Measurements from ENCODE around the gene EEF2KMT.
"Not testable (repeated sequence)": the region's sequence is repeated elsewhere in the genome, so short reads cannot be mapped to it uniquely, and the experiment has no call there.

EEF2KMT gene

DNA sequence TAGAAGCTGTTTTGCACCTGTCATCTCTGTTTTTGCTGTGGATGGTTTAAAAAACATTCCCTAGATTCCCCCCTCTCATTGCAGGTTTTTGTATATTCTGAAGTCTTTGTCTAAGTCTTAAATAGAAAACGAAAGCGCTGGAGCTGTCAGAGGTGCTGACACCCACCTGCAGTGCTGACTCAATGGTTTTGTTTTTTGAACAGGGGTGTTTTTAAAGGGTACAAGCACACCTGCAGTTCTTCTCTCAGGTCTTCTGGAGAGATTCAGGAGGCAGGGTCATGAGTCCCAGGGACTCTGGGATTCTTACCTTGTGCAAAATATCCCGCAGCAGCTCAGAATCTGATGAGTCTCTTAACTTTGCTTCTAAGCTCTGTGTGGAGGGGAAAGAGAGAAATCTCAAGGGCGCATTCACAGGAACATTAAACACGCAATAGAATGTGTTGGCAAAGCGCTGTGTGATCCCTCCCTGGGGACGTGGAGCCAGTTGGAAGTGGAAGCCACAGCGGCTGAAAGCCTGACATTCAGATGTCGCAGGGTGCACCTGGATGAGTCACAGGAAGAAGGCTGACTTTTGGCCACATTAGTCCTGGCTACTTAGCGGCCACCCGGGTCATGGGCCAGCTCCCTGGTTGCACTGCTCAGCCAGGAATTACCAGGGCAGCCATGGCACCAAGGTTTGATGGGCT, 2.3 kb downstream of the EEF2KMT start:
- not testable (repeated sequence) for DNase-seq

GRCh38 chr16:5093746-5094145, 3.8 kb downstream of the EEF2KMT start:
- DNase-seq: not testable (repeated sequence)

DNA sequence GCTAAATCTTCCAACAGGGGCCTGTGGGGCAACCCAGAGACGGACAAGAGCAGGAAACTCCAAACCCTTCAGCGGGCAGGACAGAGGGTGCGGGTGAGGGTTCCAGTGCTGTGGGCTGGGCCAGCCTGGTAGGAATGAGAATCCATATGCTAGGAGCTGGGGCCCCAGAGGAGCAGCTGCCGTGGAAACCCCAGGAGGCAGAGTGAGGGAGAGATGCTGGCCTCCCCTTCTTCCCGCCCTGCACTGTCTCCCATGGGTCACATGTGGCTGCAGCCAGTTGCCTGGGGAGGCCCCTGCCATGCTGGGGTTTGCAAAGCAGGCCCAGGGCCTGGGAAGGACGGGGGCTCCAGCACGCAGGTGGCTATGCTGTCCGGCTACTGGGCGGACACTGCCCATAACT, 4.5 kb downstream of the EEF2KMT start:
- not testable (repeated sequence) for DNase-seq

DNA sequence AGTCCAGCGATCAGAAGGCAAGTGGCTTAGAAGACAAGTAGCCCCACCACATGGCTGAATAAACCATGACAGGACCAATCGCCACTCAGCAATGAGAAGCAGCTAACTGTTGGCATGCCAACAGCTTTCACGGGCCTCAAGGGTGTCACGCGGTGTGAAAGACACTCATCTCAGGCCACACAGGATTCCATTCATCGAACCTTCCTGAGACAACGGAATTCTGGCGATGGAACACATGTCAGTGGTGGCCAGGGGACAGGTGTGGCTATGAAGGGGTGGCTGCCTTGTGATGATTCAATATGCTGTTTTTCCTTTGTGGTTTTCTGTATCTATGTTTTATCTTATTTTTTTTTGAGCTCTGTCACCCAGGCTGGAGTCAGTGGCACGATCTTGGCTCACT, 7.0 kb downstream of the EEF2KMT start:
- not testable (repeated sequence) for DNase-seq

- not testable (repeated sequence) for DNase-seq
Observed at GRCh38 chr16:5089911-5090555, 7.6 kb downstream of the EEF2KMT start.

DNA sequence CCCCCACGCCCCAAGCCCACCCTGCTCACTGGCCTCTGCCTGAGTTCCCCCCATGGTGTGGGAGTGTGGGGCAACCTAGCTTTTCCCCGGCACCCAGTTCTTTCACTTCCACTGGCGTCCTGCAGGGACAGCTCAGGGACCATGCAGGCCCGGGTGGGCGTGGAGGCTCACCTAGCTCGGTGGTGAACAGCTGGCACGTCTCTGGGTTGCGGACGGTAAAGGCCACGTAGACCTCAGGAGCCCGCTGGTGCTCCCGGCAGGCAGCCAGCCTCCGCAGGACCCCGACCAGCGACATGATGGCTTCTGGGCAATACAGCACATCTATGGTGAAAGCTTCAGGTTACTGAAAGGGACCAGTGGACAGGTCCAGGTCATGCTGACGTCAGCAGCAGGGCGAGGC, 8.7 kb downstream of the EEF2KMT start:
- not testable (repeated sequence) for DNase-seq

GRCh38 chr16:5088086-5088790, 9.4 kb downstream of the EEF2KMT start:
- DNase-seq: not testable (repeated sequence)

DNA sequence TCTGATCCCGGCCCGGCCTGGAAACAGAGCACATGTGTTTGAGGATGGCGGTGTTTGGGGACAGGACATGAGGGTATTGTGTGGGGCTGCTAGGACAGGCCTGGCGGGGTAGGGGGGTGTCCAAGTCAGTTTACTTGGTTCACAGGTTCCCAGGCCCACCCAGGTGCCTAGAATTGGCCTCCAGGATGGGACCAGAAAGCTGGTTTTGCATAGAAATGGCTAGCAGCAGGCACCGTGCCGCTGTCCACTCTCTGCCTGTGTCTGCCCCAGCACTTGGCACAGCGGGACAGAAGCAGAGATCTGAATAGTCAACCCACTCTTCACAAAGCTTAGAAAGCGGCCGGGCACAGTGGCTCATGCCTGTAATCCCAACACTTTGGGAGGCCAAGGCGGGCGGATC, 11.9 kb downstream of the EEF2KMT start:
- DNase-seq: not testable (repeated sequence)

- not testable (repeated sequence) for DNase-seq
Observed at GRCh38 chr16:5084802-5085201, 12.8 kb downstream of the EEF2KMT start.

DNA sequence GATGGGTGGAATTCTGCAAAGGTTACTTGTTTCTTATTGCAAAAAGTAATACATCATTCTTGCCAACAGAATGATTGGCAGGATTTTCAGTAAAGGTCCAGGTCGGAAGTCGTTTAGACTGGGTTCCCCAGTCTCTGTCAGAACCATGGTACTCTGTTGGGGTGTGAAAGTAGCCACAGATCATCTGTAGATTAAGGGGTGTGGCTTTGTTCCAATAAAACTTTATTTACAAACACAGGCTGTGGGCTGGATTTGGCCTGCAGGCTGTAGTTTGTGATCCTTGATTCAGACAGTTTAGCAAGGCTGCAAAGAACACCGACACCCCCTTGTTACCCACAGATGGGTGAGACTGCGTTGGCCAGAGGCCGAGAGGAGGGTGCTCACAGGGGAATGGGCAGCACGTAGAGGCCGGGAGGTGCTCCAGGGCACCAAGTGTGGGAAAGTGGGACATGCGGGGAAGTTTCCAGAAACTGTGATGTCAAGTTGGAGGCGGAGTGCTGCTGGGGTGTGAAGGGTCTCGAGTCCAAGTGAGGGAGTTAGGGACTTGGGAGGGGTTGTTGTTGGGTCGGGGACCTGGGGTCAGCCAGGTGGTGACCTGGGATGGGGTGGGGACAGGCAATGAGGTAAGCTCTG, 13.4 kb downstream of the EEF2KMT start:
- DNase-seq: not testable (repeated sequence)

DNA sequence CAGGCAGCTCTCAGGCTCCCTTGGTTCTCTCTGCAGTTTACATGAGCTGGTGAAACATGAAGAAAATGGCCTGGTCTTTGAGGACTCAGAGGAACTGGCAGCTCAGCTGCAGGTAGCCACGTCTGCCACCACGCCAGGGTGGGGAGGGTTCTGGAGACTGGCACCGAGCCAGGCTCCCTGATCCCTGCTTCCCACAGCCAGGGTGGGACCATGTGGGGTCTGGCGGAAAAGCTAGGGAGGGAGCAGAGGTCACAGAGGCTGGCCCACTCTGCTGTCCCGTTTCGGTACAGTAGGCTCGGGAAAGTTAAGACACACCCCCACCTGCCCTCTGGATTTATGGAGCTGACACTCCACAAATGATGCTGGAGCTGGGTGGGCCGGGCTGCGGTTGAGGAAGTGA, 13.9 kb downstream of the EEF2KMT start:
- DNase-seq: not testable (repeated sequence)

DNA sequence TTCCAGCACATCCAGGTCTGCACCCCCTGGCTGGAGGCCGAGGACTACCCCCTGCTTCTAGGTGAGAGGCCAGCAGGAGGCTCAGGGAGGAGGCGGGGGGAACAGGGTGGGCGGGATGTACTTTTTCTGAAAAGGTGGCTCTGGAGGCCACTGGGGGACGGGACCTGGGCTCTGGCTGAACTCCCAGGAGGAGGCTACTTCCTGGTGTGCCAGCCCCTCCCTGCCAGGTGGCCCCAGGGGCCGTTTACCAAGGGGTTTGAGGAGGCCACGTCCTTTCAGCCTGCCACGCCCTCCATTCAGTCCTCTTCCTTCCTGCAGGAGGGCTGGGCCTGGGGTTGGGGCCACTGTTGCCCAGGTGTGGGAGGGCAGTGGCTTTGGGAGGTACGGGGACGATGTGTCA, 16.6 kb downstream of the EEF2KMT start:
- DNase-seq: not testable (repeated sequence)

DNA sequence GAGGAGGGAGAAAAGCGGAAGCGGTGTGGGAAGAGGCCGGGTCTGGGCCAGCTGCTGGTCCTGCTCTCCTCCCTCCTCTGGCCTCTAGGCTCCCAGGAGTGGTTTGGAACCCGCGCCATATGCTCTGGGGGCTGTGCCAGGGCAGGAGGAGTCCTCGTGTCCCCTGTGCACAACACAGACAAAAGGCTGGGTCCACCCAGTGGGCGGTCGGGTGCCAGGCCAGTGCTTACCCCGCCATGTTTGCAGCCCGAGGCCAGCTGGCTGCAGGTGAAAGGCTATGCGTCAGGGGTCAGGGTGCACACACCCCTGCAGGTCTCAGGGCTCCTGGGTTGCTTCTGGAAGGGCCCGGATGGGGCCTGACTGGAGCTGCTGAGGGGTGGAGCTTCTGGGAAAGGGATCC, 17.1 kb downstream of the EEF2KMT start:
- not testable (repeated sequence) for DNase-seq

GRCh38 chr16:5078626-5079025, 19.0 kb downstream of the EEF2KMT start:
- DNase-seq: no peak

GRCh38 chr16:5077304-5077703, 20.3 kb downstream of the EEF2KMT start:
- DNase-seq: no peak

GRCh38 chr16:5075637-5076036, 22.0 kb downstream of the EEF2KMT start:
- no peak for DNase-seq

GRCh38 chr16:5073771-5074170, 23.8 kb downstream of the EEF2KMT start:
- DNase-seq: not testable (repeated sequence)

DNA sequence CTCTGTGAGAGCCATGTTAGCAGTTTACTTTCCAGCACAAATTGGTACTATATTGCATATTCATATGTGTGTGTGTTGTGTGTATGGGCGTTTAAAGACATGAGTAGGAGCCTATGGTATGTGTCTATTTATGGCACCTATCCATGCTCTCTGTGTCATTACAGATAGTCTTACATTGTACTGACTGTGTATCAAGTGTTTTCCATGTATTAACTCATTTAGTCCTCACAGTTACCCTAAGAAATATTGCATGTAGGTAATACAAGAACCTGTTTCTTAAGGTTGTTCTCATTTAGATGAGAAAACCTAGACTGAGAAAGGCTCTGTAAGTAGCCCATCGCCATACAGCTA, 24.3 kb downstream of the EEF2KMT start:
- no peak for DNase-seq

DNA sequence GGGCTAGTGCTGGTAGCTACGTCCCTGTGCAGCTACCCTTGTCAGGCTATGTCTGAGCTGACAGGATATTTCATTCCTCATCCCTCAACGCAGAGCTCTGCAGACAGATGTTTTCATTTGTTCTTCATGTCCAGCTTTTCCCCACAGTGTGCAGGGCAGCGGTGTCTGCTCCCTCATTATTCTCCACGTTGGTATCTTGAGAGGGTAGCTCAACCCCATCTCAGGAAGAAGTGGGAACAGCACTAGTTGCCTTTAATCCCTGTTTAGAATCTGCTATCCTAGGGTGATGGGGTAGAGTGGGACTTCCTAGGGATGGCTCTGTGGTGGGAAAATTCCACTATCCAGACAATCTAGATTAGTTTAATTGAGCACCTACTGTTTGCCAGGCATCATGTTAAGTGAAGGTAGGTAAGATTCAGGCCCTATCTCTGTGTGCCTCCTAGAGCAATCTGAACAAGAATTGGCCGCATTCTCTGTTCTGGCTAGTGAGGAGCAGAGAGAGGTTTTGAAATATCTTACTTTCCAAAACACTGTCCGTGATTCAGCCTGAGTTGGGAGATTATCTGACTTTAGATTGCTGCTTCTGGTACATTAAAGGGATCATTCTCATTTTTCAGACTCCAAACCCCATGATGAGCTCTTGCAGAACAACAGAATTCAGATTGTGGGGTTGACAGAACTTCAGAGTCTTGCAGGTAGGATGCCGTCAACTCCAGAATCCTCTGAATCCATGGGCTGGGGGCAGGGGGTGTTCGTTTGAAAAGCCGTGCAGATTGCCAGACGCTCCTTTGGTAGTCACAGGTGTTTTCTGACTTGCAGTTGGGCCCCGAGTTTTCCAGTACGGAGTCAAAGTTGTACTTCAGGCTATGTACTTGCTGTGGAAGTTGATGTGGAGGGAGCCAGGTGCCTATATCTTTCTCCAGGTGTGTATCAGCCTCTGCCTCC, 25.0 kb downstream of the EEF2KMT start:
- no peak for DNase-seq

GRCh38 chr16:5071681-5072333, 25.8 kb downstream of the EEF2KMT start, which contains the start of gene ALG1:
ALG1 (plus strand) TSS chr16:5071843; CDS start chr16:5071850, 7 bp downstream.
- DNase-seq: peak; percentile 85

DNA sequence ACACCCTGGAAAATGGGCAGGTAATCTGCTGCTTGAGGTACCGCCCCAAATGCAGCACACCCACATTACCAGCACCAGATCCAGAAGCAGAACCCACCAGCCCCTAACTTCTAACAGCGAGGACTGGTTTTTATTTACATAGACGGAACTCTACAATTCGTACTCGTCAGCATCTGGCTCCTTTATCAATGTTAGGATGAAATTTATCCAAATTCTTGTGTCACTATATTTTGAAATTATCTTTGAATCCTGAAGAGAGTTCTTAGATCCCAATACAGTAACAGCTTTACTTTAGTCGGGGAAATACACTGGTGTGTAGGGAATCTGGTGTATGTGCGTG, 26.3 kb downstream of the EEF2KMT start:
- no peak for DNase-seq
